HepG2 (cell line): ENCODE results near the gene PAPOLB. TPM values are rescaled to one million over a fixed set of nuclear protein-coding genes. Genes with fewer than 3 reads are reported as not detected.

Experiments used
- KLF9 ChIP-seq: IDR thresholded peaks from 2 replicates; pipeline ENCODE4 v1.6.1; 2016; ENCODE audit warnings: low read depth
- MAZ ChIP-seq, 2 experiments: sonication (generic) in 1 of 2; formaldehyde crosslinking in 1 of 2; IDR thresholded peaks; 2 replicates each; pipeline versions ENCODE4 v1.5.0 to v1.6.1; 2012 to 2020; ENCODE audit warnings: low read depth in 2 of 2, mild to moderate bottlenecking in 2 of 2, borderline replicate concordance in 1 of 2, improper control_type of control experiment in 1 of 2, low read length in 1 of 2, missing genetic modification reagents in 1 of 2, moderate library complexity in 1 of 2
- MTA1 ChIP-seq: sonication (generic); formaldehyde crosslinking; IDR thresholded peaks from 2 replicates; pipeline ENCODE4 v1.4.0; 2020; ENCODE audit warnings: missing genetic modification reagents, mild to moderate bottlenecking, borderline replicate concordance
- MYNN ChIP-seq: sonication (generic); formaldehyde crosslinking; IDR thresholded peaks from 2 replicates; pipeline ENCODE4 v1.4.0; 2020; ENCODE audit warnings: mild to moderate bottlenecking, low read depth, missing genetic modification reagents
- NPAS2 ChIP-seq: sonication (generic); formaldehyde crosslinking; IDR thresholded peaks from 2 replicates; pipeline ENCODE4 v1.8.0; 2022; ENCODE audit warnings: mild to moderate bottlenecking, missing genetic modification reagents, borderline replicate concordance
- NR2C2 ChIP-seq: sonication (generic); formaldehyde crosslinking; IDR thresholded peaks from 2 replicates; pipeline ENCODE4 v1.4.0; 2020; ENCODE audit warnings: missing genetic modification reagents, mild to moderate bottlenecking, moderate library complexity, borderline replicate concordance
- SSRP1 ChIP-seq: IDR thresholded peaks from 2 replicates; pipeline ENCODE4 v1.6.1; 2016; ENCODE audit warnings: control low read depth
- TAF1 ChIP-seq: sonication (generic); formaldehyde crosslinking; IDR thresholded peaks from 2 replicates; pipeline ENCODE4 v1.4.0; 2020; ENCODE audit warnings: missing genetic modification reagents
- TOE1 ChIP-seq: sonication (generic); formaldehyde crosslinking; IDR thresholded peaks from 2 replicates; pipeline ENCODE4 v1.4.0; 2020; ENCODE audit warnings: mild to moderate bottlenecking, missing genetic modification reagents
- ZC3H4 ChIP-seq: sonication (generic); formaldehyde crosslinking; IDR thresholded peaks from 2 replicates; pipeline ENCODE4 v1.4.0; 2020; ENCODE audit warnings: missing genetic modification reagents, borderline replicate concordance
- ZNF207 ChIP-seq: fragments of 450-650 bp; IDR thresholded peaks from 2 replicates; pipeline ENCODE4 v1.6.1; 2016; ENCODE audit warnings: antibody characterized with exemption, borderline replicate concordance
- ZNF569 ChIP-seq: sonication (generic); formaldehyde crosslinking; IDR thresholded peaks from 2 replicates; pipeline ENCODE4 v1.5.0; 2020; ENCODE audit warnings: mild to moderate bottlenecking, missing genetic modification reagents, moderate library complexity, borderline replicate concordance
- ZNF614 ChIP-seq: IDR thresholded peaks from 2 replicates; pipeline ENCODE4 v1.6.1; 2018; ENCODE audit warnings: missing biosample characterization, missing genetic modification reagents, inconsistent platforms, borderline replicate concordance
- ZNF737 ChIP-seq: sonication (generic); formaldehyde crosslinking; IDR thresholded peaks from 2 replicates; pipeline ENCODE4 v1.5.0; 2020; ENCODE audit warnings: missing genetic modification reagents, mild to moderate bottlenecking, borderline replicate concordance
- polyA plus RNA-seq, 8 experiments: library from polyadenylated mRNA; depleted of rRNA in 3 of 8; stranded (reverse) in 7 of 8; unstranded in 1 of 8; fragments of >200 nt; fragmentation: Illumina TruSeq in 4 of 8; extraction: Trizol in 4 of 8; gene quantifications; 2 replicates each; pipeline versions ENCODE4 v1.2.1 to v1.2.3, GENCODE V29; 2011 to 2016; ENCODE audit warnings: low read depth in 4 of 8, missing spikeins in 1 of 8, mixed read lengths in 1 of 8; ENCODE audit not compliant: insufficient read depth in 1 of 8
- total RNA-seq, 5 experiments: library from RNA; depleted of rRNA; stranded (reverse); fragments of >200 nt; fragmentation: Illumina TruSeq; extraction: Trizol; gene quantifications; 2 replicates each; pipeline ENCODE4 v1.2.3, GENCODE V29; 2016; ENCODE audit warnings: low read depth in 1 of 5
- TF ChIP-seq, protein P1 (sequence below): sonication (generic); formaldehyde crosslinking; IDR thresholded peaks from 2 replicates; pipeline ENCODE4 v1.4.0; 2020; ENCODE audit warnings: missing genetic modification reagents
- TF ChIP-seq, protein P2 (sequence below): sonication (generic); formaldehyde crosslinking; IDR thresholded peaks from 2 replicates; pipeline ENCODE4 v1.4.0; 2020; ENCODE audit warnings: mild to moderate bottlenecking, missing genetic modification reagents
- TF ChIP-seq, protein P3 (sequence below): sonication (generic); formaldehyde crosslinking; IDR thresholded peaks from 2 replicates; pipeline ENCODE4 v1.8.0; 2022; ENCODE audit warnings: mild to moderate bottlenecking, missing genetic modification reagents; ENCODE audit not compliant: insufficient replicate concordance
- TF ChIP-seq, protein P4 (sequence below): sonication (generic); formaldehyde crosslinking; conservative IDR thresholded peaks from 2 replicates; pipeline ENCODE4 v1.5.0; 2020; ENCODE audit warnings: missing genetic modification reagents
- TF ChIP-seq, protein P5 (sequence below): IDR thresholded peaks from 2 replicates; pipeline ENCODE4 v1.6.1; 2016; ENCODE audit warnings: low read depth, control low read depth
- TF ChIP-seq, protein P6 (sequence below): sonication (generic); formaldehyde crosslinking; IDR thresholded peaks from 2 replicates; pipeline ENCODE4 v1.5.0; 2020; ENCODE audit warnings: mild to moderate bottlenecking, missing genetic modification reagents

The PAPOLB gene
- total and polyA plus RNA-seq, 2 of the 13 experiments (the other 11 are each of a cell fraction or from before 2014, with no cell fraction given) = not detected

DNA sequence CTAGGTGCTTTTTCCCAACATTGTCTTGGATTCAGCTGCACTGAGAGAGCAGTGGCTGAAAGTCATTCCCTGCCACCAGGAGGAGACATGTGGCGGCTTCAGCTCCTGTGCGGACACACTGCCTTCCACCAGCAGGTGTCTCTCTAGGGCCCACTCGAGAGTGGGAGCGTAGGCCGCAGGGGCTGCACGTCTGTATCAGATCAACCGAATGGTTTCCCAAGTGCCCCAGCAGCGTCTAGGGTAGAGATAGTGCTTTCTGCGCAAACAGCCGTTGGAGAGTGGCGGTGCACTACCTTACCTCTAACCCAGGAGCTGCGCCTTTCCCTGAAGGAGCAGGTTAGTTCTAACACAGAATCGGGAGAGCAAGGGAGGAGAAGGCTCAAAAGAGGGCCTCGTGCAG, 31.7 kb downstream of the PAPOLB start (continued):
- TF ChIP-seq NR2C2 (CRISPR knock-in tag) (no peak), ZNF569 (no peak), ZNF737 (CRISPR knock-in tag) (no peak), TAF1 (CRISPR knock-in tag) (no peak), TOE1 (no peak), ZNF207 (no peak), ZNF614 (CRISPR knock-in tag) (peak; percentile 79; the same call in 1 of the 2 replicates), MAZ (IDR thresholded peaks at IDR 0.05; ENCODE audit: borderline replicate concordance, low read depth, low read length) (peak; percentile 45; the same call in 1 of the 2 replicates), MAZ (CRISPR knock-in tag; IDR thresholded peaks at IDR 0.05; ENCODE audit: low read depth) (peak; percentile 51; the same call in 1 of the 2 replicates), NPAS2 (CRISPR knock-in tag) (no peak), KLF9 (CRISPR knock-in tag) (no peak), SSRP1 (CRISPR knock-in tag) (no peak), MTA1 (CRISPR knock-in tag) (no peak), ZC3H4 (CRISPR knock-in tag) (no peak), MYNN (CRISPR knock-in tag) (no peak)
- TF ChIP-seq, protein P1, sequence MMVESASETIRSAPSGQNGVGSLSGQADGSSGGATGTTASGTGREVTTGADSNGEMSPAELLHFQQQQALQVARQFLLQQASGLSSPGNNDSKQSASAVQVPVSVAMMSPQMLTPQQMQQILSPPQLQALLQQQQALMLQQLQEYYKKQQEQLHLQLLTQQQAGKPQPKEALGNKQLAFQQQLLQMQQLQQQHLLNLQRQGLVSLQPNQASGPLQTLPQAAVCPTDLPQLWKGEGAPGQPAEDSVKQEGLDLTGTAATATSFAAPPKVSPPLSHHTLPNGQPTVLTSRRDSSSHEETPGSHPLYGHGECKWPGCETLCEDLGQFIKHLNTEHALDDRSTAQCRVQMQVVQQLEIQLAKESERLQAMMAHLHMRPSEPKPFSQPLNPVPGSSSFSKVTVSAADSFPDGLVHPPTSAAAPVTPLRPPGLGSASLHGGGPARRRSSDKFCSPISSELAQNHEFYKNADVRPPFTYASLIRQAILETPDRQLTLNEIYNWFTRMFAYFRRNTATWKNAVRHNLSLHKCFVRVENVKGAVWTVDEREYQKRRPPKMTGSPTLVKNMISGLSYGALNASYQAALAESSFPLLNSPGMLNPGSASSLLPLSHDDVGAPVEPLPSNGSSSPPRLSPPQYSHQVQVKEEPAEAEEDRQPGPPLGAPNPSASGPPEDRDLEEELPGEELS (CRISPR knock-in tag) = no peak
- TF ChIP-seq, protein P2, sequence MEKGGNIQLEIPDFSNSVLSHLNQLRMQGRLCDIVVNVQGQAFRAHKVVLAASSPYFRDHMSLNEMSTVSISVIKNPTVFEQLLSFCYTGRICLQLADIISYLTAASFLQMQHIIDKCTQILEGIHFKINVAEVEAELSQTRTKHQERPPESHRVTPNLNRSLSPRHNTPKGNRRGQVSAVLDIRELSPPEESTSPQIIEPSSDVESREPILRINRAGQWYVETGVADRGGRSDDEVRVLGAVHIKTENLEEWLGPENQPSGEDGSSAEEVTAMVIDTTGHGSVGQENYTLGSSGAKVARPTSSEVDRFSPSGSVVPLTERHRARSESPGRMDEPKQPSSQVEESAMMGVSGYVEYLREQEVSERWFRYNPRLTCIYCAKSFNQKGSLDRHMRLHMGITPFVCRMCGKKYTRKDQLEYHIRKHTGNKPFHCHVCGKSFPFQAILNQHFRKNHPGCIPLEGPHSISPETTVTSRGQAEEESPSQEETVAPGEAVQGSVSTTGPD (CRISPR knock-in tag) = no peak
- TF ChIP-seq, protein P3, sequence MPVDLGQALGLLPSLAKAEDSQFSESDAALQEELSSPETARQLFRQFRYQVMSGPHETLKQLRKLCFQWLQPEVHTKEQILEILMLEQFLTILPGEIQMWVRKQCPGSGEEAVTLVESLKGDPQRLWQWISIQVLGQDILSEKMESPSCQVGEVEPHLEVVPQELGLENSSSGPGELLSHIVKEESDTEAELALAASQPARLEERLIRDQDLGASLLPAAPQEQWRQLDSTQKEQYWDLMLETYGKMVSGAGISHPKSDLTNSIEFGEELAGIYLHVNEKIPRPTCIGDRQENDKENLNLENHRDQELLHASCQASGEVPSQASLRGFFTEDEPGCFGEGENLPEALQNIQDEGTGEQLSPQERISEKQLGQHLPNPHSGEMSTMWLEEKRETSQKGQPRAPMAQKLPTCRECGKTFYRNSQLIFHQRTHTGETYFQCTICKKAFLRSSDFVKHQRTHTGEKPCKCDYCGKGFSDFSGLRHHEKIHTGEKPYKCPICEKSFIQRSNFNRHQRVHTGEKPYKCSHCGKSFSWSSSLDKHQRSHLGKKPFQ (CRISPR knock-in tag) = no peak
- TF ChIP-seq, protein P4, sequence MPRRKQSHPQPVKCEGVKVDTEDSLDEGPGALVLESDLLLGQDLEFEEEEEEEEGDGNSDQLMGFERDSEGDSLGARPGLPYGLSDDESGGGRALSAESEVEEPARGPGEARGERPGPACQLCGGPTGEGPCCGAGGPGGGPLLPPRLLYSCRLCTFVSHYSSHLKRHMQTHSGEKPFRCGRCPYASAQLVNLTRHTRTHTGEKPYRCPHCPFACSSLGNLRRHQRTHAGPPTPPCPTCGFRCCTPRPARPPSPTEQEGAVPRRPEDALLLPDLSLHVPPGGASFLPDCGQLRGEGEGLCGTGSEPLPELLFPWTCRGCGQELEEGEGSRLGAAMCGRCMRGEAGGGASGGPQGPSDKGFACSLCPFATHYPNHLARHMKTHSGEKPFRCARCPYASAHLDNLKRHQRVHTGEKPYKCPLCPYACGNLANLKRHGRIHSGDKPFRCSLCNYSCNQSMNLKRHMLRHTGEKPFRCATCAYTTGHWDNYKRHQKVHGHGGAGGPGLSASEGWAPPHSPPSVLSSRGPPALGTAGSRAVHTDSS (CRISPR knock-in tag) = no peak
- TF ChIP-seq, protein P5, sequence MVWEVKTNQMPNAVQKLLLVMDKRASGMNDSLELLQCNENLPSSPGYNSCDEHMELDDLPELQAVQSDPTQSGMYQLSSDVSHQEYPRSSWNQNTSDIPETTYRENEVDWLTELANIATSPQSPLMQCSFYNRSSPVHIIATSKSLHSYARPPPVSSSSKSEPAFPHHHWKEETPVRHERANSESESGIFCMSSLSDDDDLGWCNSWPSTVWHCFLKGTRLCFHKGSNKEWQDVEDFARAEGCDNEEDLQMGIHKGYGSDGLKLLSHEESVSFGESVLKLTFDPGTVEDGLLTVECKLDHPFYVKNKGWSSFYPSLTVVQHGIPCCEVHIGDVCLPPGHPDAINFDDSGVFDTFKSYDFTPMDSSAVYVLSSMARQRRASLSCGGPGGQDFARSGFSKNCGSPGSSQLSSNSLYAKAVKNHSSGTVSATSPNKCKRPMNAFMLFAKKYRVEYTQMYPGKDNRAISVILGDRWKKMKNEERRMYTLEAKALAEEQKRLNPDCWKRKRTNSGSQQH (CRISPR knock-in tag) = no peak; the same call in 1 of the 2 replicates
- TF ChIP-seq, protein P6, sequence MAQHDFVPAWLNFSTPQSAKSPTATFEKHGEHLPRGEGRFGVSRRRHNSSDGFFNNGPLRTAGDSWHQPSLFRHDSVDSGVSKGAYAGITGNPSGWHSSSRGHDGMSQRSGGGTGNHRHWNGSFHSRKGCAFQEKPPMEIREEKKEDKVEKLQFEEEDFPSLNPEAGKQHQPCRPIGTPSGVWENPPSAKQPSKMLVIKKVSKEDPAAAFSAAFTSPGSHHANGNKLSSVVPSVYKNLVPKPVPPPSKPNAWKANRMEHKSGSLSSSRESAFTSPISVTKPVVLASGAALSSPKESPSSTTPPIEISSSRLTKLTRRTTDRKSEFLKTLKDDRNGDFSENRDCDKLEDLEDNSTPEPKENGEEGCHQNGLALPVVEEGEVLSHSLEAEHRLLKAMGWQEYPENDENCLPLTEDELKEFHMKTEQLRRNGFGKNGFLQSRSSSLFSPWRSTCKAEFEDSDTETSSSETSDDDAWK (CRISPR knock-in tag) = no peak
